ENCODE measurements around the gene SHC4.

DNA sequence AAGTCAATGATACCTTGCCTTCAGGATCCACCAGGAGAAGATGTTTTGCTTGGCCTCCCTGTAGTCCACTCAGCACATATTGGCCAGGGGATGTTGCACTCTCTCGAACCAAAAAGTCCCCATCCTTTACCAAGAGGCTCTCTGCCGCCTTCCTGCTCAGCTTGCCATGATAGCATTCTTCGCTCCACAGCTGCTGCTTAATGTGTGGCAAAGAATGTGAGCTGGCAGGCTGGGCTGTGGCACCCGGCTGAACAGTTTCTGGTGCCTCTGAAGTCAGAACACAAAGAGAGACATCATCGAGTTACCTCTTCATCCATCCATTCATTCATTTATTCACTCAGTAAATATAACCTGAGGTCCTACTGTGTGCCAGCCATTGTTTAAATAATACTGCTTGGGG lies 129.0 kb downstream of the SHC4 start:
- TF ChIP-seq, protein P1, sequence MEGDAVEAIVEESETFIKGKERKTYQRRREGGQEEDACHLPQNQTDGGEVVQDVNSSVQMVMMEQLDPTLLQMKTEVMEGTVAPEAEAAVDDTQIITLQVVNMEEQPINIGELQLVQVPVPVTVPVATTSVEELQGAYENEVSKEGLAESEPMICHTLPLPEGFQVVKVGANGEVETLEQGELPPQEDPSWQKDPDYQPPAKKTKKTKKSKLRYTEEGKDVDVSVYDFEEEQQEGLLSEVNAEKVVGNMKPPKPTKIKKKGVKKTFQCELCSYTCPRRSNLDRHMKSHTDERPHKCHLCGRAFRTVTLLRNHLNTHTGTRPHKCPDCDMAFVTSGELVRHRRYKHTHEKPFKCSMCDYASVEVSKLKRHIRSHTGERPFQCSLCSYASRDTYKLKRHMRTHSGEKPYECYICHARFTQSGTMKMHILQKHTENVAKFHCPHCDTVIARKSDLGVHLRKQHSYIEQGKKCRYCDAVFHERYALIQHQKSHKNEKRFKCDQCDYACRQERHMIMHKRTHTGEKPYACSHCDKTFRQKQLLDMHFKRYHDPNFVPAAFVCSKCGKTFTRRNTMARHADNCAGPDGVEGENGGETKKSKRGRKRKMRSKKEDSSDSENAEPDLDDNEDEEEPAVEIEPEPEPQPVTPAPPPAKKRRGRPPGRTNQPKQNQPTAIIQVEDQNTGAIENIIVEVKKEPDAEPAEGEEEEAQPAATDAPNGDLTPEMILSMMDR (conservative IDR thresholded peaks at IDR 0.05; ENCODE audit: low read length): no peak
- TF ChIP-seq EZH2phosphoT487 (IDR thresholded peaks at IDR 0.05; ENCODE audit: borderline replicate concordance, low read depth, low read length): no peak

Measured in OCI-LY7 (cell line).